Mucosa of descending colon (tissue), 3 donors: Measurements from ENCODE around the gene IRF5. TPM values are rescaled to one million over a fixed set of nuclear protein-coding genes. Genes with fewer than 3 reads are reported as not detected.

Experiments
- ATAC-seq: fragments of 200-7000 bp; cut with Tn5 transposase; one replicate; pipeline ENCODE4 v1.9.1; 2020; ENCODE audit warnings: mild to moderate bottlenecking, moderate library complexity
- DNase-seq, 3 donors: peaks; one replicate each; pipeline ENCODE4 v3.0.0-alpha.2; 2020
- H3K36me3 ChIP-seq: fragments of 200-600 bp; one replicate; pipeline ENCODE4 v1.8.0; 2021; ENCODE audit warnings: low read depth, mild to moderate bottlenecking
- H3K4me1 ChIP-seq: fragments of 200-600 bp; one replicate; pipeline ENCODE4 v1.8.0; 2021; ENCODE audit warnings: low read depth, mild to moderate bottlenecking
- H3K4me3 ChIP-seq: fragments of 200-600 bp; one replicate; pipeline ENCODE4 v1.8.0; 2021; ENCODE audit warnings: mild to moderate bottlenecking
- H3K9me3 ChIP-seq: fragments of 200-600 bp; one replicate; pipeline ENCODE4 v1.8.0; 2021; ENCODE audit warnings: mild to moderate bottlenecking
- CTCF ChIP-seq: fragments of 200-600 bp; IDR thresholded peaks from one replicate; pipeline ENCODE4 v1.8.0; 2022; ENCODE audit warnings: antibody characterized with exemption, mild to moderate bottlenecking
- intact Hi-C, 2 donors: fragments of 100-400 bp; cut with DNase I in 1 of 2; cut with micrococcal nuclease in 1 of 2; formaldehyde crosslinking; loops; one replicate each; pipeline versions ENCODE4 v1.11.0 to v1.11.1; 2022; cut with DNase I, micrococcal nuclease
- total RNA-seq, 3 donors: library from RNA; stranded (reverse); fragmentation: NEBNext Ultra II Directional in 2 of 3; extraction: Animal tissue kit (Norgen Biotek cat#: 25700) in 2 of 3; gene quantifications; one replicate each; pipeline versions ENCODE4 v1.2.1 to v1.2.4, GENCODE V29; 2021 to 2023
- donor health status: DM: no; HTN: no; CAD: no; lungs with moderate emphysema.
- donor health status: DM: no; HTN: no; CAD: no.
- donor health status: DM: no; HTN: yes; CAD: no.

IRF5 gene
- total RNA-seq, 3 donors from 2014 or later, result 6.9 to 10.1 (median 9.0) TPM

- no peaks in the 10 kb centered on the region for H3K36me3 ChIP-seq
Observed at GRCh38 chr7:128954830-128955802, 17.4 kb downstream of the IRF5 start.

GRCh38 chr7:128955981-128956380, 18.3 kb downstream of the IRF5 start:
- no peak for ATAC-seq
- H3K9me3 ChIP-seq, result no peaks in the 10 kb centered on the region
- TF ChIP-seq CTCF, result no peak
- no peaks in the 10 kb centered on the region for H3K4me1 ChIP-seq
- intact Hi-C loops, result no loop called here
- no peak for DNase-seq
- H3K36me3 ChIP-seq, result no peaks in the 10 kb centered on the region
- H3K4me3 ChIP-seq, result no peak overlapping the region

More at GRCh38 chr7:128954830-128955802, 17.4 kb downstream of the IRF5 start:
- intact Hi-C loops, result no loop called here
- Histone ChIP-seq H3K4me1 (no peaks in the 10 kb centered on the region), H3K9me3 (no peaks in the 10 kb centered on the region), H3K4me3 (no peak overlapping the region)
- ATAC-seq (peak; percentile 31), DNase-seq (peak in 1 of 3 donors; percentile 24)
- no peak for TF ChIP-seq CTCF

- H3K4me3 ChIP-seq, result no peak overlapping the region
- intact Hi-C loops, result no loop called here
- DNase-seq (no peak), ATAC-seq (no peak)
- no peaks in the 10 kb centered on the region for H3K4me1 ChIP-seq
- H3K9me3 ChIP-seq, result no peaks in the 10 kb centered on the region
- no peaks in the 10 kb centered on the region for H3K36me3 ChIP-seq
- TF ChIP-seq CTCF, result no peak
Observed at GRCh38 chr7:128959296-128959695, 21.6 kb downstream of the IRF5 start.

DNA sequence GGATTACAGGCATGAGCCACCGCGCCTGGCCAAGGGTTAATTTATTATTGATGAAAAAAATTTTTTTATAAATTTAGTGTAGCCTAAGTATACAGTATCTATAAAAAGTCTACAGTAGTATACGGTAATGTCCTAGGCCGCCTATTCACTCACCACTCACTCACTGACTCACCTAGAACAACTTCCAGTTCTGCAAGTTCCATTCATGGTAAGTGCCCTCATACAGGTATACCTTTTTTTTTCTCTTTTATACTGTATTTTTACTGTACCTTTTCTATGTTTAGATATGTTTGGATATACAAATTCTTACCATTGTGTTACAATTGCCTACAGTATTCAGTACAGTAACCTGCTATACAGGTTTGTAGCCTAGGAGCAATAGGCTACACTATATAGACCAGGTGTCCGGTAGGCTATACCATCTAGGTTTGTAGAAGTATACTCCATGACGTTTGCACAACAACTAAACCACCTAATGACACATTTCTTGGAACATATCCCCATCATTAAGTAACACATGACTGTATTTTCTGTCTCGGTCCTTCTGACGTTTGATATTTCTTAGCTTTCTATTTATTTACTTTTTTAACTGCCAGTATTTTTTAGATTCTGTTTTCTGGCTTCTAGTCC, 23.4 kb downstream of the IRF5 start:
- DNase-seq (no peak), ATAC-seq (no peak)
- Histone ChIP-seq H3K9me3 (no peaks in the 10 kb centered on the region), H3K4me1 (no peaks in the 10 kb centered on the region), H3K36me3 (no peaks in the 10 kb centered on the region), H3K4me3 (no peak overlapping the region)
- intact Hi-C loops, result no loop called here
- TF ChIP-seq CTCF, result no peak

GRCh38 chr7:128962899-128963298, 25.2 kb downstream of the IRF5 start:
- Histone ChIP-seq H3K4me1 (no peaks in the 10 kb centered on the region), H3K9me3 (no peaks in the 10 kb centered on the region), H3K36me3 (peaks cover 4% of the 10 kb centered on the region), H3K4me3 (no peak overlapping the region)
- DNase-seq, result no peak
- TF ChIP-seq CTCF, result no peak
- ATAC-seq, result no peak
- intact Hi-C loops, result no loop called here
